HepG2 (cell line): ENCODE measurements around the gene DDX54. TPM values are rescaled to one million over a fixed set of nuclear protein-coding genes. Genes with fewer than 3 reads are reported as not detected.

Experiments used
- ADNP ChIP-seq: sonication (generic); formaldehyde crosslinking; IDR thresholded peaks from 2 replicates; pipeline ENCODE4 v1.4.0; 2020; ENCODE audit warnings: missing genetic modification reagents
- DNMT1 ChIP-seq: sonication (generic); formaldehyde crosslinking; IDR thresholded peaks from 2 replicates; pipeline ENCODE4 v1.5.1; 2020; ENCODE audit warnings: mild to moderate bottlenecking, missing genetic modification reagents
- E2F1 ChIP-seq: sonication (generic); formaldehyde crosslinking; IDR thresholded peaks from 2 replicates; pipeline ENCODE4 v1.5.0; 2020; ENCODE audit warnings: missing genetic modification reagents
- POLR2A ChIP-seq, 2 experiments: IDR thresholded peaks; 2 replicates each; pipeline ENCODE4 v1.6.1; 2011; ENCODE audit warnings: low read depth in 2 of 2, low read length in 2 of 2, mild to moderate bottlenecking in 1 of 2, moderate library complexity in 1 of 2; ENCODE audit not compliant: insufficient read depth in 1 of 2
- ZC3H4 ChIP-seq: sonication (generic); formaldehyde crosslinking; IDR thresholded peaks from 2 replicates; pipeline ENCODE4 v1.4.0; 2020; ENCODE audit warnings: missing genetic modification reagents, borderline replicate concordance
- ZNF17 ChIP-seq: sonication (generic); formaldehyde crosslinking; IDR thresholded peaks from 2 replicates; pipeline ENCODE4 v1.5.0; 2020; ENCODE audit warnings: mild to moderate bottlenecking, missing genetic modification reagents
- ZNF605 ChIP-seq: sonication (generic); formaldehyde crosslinking; IDR thresholded peaks from 2 replicates; pipeline ENCODE4 v1.8.0; 2022; ENCODE audit warnings: mild to moderate bottlenecking, missing genetic modification reagents
- ZNF687 ChIP-seq: sonication (generic); formaldehyde crosslinking; IDR thresholded peaks from 2 replicates; pipeline ENCODE4 v1.5.1; 2020; ENCODE audit warnings: mild to moderate bottlenecking, missing genetic modification reagents, moderate library complexity
- ZNF850 ChIP-seq: sonication (generic); formaldehyde crosslinking; conservative IDR thresholded peaks from 2 replicates; pipeline ENCODE4 v1.9.0; 2021; ENCODE audit warnings: mild to moderate bottlenecking, missing genetic modification reagents
- polyA plus RNA-seq, 8 experiments: library from polyadenylated mRNA; depleted of rRNA in 3 of 8; stranded (reverse) in 7 of 8; unstranded in 1 of 8; fragments of >200 nt; fragmentation: Illumina TruSeq in 4 of 8; extraction: Trizol in 4 of 8; gene quantifications; 2 replicates each; pipeline versions ENCODE4 v1.2.1 to v1.2.3, GENCODE V29; 2011 to 2016; ENCODE audit warnings: low read depth in 4 of 8, missing spikeins in 1 of 8, mixed read lengths in 1 of 8; ENCODE audit not compliant: insufficient read depth in 1 of 8
- total RNA-seq, 5 experiments: library from RNA; depleted of rRNA; stranded (reverse); fragments of >200 nt; fragmentation: Illumina TruSeq; extraction: Trizol; gene quantifications; 2 replicates each; pipeline ENCODE4 v1.2.3, GENCODE V29; 2016; ENCODE audit warnings: low read depth in 1 of 5
- TF ChIP-seq, protein P1 (sequence below): sonication (generic); formaldehyde crosslinking; IDR thresholded peaks from 2 replicates; pipeline ENCODE4 v1.8.1; 2023; ENCODE audit warnings: missing genetic modification reagents, inconsistent platforms, borderline replicate concordance

Gene DDX54
- total and polyA plus RNA-seq, 2 of the 13 experiments (the other 11 are each of a cell fraction or from before 2014, with no cell fraction given), result 59.7 to 61.1 TPM

- peak; percentile 1; the same call in 1 of the 2 replicates for TF ChIP-seq ZNF687 (CRISPR knock-in tag)
- no peak for TF ChIP-seq ZNF17 (CRISPR knock-in tag)
- peak in 1 of 2 experiments; percentile 59; a peak in 2 of 4 replicates for TF ChIP-seq POLR2A (IDR thresholded peaks at IDR 0.05; ENCODE audit: insufficient read depth in 1 of 2, low read depth in 2 of 2, low read length in 2 of 2)
- 0 out of 2 replicates have a peak, but pooled peaks have one; percentile 28 for TF ChIP-seq ZC3H4
- peak; percentile 48; the same call in 1 of the 2 replicates for TF ChIP-seq ADNP
- no peak for TF ChIP-seq ZNF850 (CRISPR knock-in tag)
- no peak for TF ChIP-seq DNMT1
- TF ChIP-seq, protein P1, sequence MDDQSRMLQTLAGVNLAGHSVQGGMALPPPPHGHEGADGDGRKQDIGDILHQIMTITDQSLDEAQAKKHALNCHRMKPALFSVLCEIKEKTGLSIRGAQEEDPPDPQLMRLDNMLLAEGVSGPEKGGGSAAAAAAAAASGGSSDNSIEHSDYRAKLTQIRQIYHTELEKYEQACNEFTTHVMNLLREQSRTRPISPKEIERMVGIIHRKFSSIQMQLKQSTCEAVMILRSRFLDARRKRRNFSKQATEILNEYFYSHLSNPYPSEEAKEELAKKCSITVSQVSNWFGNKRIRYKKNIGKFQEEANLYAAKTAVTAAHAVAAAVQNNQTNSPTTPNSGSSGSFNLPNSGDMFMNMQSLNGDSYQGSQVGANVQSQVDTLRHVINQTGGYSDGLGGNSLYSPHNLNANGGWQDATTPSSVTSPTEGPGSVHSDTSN, result peak; percentile 39; the same call in 1 of the 2 replicates
- peak; percentile 62 for TF ChIP-seq ZNF605 (CRISPR knock-in tag)
- TF ChIP-seq E2F1 (CRISPR knock-in tag), result no peak
Measured at GRCh38 chr12:113221997-113222729, 36.9 kb upstream of the DDX54 start (continued).
